GM10847 (cell line): ENCODE measurements around the gene CCNF.
A peak's percentile ranks its signal among the peaks of the same experiment; 100 is the strongest.

Experiments used
- POLR2A ChIP-seq: IDR thresholded peaks from 2 replicates; pipeline ENCODE4 v1.6.1; 2011; ENCODE audit not compliant: insufficient read length; ENCODE audit errors: extremely low read depth

The CCNF gene, protein sequence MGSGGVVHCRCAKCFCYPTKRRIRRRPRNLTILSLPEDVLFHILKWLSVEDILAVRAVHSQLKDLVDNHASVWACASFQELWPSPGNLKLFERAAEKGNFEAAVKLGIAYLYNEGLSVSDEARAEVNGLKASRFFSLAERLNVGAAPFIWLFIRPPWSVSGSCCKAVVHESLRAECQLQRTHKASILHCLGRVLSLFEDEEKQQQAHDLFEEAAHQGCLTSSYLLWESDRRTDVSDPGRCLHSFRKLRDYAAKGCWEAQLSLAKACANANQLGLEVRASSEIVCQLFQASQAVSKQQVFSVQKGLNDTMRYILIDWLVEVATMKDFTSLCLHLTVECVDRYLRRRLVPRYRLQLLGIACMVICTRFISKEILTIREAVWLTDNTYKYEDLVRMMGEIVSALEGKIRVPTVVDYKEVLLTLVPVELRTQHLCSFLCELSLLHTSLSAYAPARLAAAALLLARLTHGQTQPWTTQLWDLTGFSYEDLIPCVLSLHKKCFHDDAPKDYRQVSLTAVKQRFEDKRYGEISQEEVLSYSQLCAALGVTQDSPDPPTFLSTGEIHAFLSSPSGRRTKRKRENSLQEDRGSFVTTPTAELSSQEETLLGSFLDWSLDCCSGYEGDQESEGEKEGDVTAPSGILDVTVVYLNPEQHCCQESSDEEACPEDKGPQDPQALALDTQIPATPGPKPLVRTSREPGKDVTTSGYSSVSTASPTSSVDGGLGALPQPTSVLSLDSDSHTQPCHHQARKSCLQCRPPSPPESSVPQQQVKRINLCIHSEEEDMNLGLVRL

GRCh38 chr16:2429034-2429770 lies at the start of gene CCNF:
CCNF (plus strand) TSS chr16:2429447; CDS start chr16:2429482, 35 bp downstream.
- peak; percentile 67 for TF ChIP-seq POLR2A

GRCh38 chr16:2383501-2383900 lies 45.7 kb upstream of the CCNF start:
- TF ChIP-seq POLR2A, result no peak

GRCh38 chr16:2384426-2384825 lies 44.8 kb upstream of the CCNF start:
- TF ChIP-seq POLR2A, result no peak

GRCh38 chr16:2385190-2385836 lies 43.9 kb upstream of the CCNF start:
- no peak for TF ChIP-seq POLR2A

- no peak for TF ChIP-seq POLR2A
Measured at GRCh38 chr16:2386990-2387389, 42.3 kb upstream of the CCNF start.

GRCh38 chr16:2388139-2388874 lies 40.9 kb upstream of the CCNF start:
- no peak for TF ChIP-seq POLR2A

GRCh38 chr16:2388875-2389433 lies 40.3 kb upstream of the CCNF start:
- TF ChIP-seq POLR2A, result no peak

DNA sequence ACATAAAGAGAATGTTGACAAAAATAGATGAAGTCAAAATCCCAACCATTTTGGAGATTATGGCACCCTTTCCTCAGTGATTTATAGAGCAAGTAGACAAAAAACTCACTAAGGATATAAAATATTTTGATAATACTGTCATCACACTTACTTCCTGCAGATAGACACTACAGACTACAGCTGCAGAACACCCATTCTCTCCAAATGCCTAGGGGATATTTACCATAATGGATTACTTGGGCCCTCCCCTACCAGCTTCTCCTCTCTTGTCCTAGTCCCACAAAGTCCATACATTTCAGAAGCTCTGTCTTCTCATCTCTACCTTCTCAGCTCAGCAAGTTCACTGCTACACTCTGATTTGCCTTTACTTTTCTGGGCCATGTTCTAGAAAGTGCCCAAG lies 37.2 kb upstream of the CCNF start:
- no peak for TF ChIP-seq POLR2A

DNA sequence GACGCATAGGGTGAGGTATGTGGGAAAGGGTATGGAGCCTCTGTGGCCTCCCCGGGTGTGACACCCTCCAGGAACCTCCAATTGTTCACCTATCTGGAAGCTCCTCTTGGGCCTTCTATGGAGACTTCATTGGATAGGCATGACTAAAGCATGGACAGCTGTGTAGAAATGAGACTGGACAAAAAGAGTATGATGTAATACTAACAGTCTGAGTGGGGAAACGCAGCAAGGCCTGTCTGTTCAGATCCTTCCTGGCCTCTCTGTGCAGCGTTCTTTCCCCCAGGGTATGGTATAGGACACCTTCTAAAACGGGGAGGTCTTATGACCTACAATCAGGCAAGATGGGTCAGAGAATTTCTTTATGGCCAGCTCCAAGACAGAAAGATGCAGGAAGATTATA lies 30.7 kb upstream of the CCNF start:
- no peak for TF ChIP-seq POLR2A

DNA sequence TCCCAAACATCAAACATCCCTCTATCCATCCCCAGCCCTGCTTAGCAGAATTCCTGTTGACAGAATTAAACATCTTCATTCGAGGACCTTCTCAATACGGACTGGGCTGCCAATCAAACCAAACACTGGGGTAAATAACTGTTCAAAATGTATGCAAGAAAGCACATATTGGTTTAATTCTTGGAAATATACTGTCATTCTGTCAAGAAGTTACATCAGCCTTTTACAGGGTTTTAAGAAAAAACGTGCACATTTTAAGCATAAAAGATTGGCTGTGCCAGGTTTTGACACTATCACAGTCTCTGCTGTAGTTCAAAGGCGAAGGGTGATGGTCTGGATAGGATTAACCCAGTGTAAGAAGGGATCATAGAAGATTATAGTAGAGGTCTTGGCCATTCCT lies 25.1 kb upstream of the CCNF start:
- TF ChIP-seq POLR2A, result no peak

DNA sequence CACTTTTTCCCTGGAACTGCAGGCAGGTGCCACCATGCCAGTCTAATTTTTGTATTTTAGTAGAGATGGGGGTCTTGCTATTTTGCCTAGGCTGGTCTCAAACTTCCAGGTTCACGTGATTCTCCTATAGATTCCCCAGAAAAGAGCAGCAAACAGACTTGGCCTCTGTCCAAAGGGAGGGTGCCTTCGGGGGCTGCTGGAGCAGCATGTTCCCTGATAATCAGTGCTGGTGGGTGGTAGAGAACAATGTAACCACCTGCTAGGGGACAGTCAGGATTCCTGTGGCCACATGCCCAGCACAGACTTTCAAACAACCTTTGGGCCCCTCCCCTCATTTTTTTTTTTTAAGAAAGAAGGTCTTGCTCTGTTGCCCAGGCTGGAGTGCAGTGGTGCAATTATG lies 14.2 kb upstream of the CCNF start:
- TF ChIP-seq POLR2A, result no peak

- TF ChIP-seq POLR2A, result no peak
Measured at GRCh38 chr16:2420035-2420434, 9.2 kb upstream of the CCNF start.

DNA sequence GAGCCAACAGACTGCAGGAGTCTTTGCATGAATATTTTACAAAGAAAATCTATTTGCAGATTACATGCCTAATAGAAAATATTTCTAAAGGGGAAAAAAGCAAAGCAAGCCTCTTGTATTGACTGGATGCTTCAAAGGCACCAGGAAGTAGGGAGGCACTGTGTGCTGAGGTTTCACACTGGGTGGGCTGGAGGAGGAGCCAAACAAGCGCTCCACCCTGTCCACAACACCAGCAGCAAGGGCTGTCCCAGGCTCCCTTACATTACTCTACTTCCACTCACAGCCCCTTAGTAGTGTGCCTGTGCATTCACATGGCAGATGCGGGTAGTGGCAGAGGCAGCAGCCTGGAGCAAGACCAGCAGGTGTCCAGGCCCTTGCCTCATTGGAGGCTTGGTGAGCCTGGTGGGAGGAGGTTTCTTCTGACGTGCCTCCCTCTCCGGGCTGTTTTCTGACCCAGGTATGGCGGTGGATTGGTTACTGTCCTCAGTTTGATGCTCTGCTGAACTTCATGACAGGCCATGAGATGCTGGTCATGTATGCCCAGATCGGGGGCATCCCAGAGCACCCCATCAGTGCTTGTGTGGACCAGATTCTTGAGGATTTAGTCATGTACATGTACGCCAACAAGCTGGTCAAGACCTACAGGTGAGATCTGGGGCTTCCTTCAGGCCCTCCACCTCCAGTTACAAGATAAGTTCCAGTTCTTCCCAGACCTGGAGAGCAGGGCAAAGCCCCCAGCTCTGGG lies 7.0 kb upstream of the CCNF start:
- TF ChIP-seq POLR2A, result no peak
